ENCODE results near the gene PCDHAC2. TPM values are rescaled to one million over a fixed set of nuclear protein-coding genes. Genes with fewer than 3 reads are reported as not detected.

PCDHAC2 gene
- total RNA-seq, 2 donors from 2014 or later: not detected

DNA sequence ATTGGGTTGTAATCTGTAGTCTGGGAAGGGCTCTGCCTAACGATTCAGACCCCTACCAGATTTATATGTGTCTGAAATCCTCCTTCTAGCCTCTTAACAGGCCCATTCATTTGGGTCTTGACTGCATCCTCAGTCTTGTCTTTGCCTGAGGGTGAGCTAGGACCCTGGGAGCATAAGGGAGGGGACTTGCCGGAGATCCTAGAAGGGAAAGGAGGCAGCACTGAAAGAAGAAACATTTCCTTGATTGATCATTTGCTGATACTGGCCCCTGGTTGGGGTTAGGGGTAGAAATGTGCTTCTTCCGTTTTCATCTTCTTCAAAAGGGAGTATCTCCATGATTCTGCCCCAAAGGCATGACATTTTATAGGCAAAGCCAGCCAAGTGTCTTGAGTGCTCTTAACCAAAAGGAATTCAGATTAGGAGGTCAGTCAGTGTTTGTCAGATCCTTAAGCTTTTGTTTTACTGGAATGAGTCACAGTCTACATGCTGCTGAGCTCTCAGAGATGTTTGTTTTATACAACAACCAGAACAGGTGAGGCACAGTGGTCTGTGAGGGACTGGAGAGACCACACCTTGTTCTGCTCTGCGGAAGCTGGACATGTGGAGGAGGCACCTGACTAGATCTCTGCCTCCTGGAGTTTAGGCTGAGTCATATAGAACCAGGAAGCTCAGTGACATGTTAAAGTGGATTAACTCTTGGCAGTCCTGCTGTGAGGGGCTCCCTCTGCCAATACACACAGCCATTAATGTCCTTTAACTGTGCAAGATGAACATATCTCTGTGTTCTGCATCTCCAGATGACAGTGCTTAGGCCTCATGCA is 37.7 kb downstream of the PCDHAC2 start:
- peaks cover 0 to 5% of the 10 kb centered on the region in 2 donors for H3K9me3 Mint-ChIP-seq
- no peak for ATAC-seq
- DNase-seq (ENCODE audit: low spot score in 2 of 2): no peak
- H3K27ac Mint-ChIP-seq: no peak overlapping the region
- H3K36me3 Mint-ChIP-seq: peaks cover 0 to 5% of the 10 kb centered on the region in 2 donors

DNA sequence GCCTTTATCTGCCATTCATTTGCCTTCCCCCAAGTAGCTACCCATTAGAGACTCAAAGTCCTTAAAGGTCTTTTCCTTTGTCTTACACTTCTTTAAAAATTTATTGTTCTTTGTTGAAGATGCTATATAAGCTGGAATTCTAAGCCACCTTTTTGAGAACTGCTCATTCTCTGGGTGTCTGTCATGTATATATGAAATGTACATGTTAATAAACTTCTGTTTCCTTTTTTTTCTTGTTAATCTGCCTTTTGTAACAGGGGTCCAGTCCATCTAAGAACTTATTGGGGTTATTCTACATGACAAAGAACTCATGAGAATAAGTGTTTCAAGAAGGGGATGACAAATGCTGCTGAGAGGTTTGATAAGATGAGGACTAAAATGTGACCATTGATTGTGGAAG is 41.5 kb downstream of the PCDHAC2 start:
- Mint-ChIP-seq H3K27ac (no peak overlapping the region), H3K9me3 (no peaks in the 10 kb centered on the region), H3K36me3 (peaks cover 0 to under 1% of the 10 kb centered on the region in 2 donors)
- ATAC-seq (no peak), DNase-seq (ENCODE audit: low spot score in 2 of 2) (no peak)

DNA sequence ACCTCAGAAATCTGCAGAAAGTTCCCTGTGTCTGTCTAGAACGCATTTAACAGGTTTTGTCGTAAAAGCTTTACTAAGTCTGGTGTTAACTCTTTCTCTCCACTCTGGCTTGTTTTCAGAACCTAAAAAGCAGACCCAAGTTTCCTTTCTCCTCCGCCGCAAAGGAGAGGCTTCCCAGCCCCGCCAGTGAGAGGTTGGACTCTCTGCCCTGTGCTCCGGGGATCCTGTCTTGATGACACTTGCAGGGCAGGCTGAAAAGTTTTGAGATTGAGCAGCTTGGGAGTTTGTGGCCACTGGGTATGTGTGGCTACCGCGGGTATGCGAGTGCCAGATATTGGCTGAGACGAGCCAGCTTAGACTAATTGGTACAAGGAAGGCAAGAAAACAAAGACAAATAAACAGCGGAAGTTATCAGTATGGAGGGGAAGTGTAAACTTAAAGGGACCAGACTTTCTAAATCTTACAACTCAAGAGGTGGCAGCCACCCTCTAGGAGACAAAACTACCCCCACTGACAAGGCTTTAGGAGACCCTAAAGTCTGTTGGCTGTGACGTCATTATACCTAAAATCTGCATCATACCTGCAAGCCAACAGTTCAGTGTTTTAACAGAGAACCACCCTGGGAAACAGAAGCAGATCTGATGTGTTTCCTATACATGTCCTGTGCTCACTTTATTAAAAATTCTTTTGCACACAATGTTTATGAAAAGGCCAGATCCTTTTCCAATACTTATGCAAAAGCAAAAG is 43.9 kb downstream of the PCDHAC2 start:
- H3K36me3 Mint-ChIP-seq: no peaks in the 10 kb centered on the region
- no peak for DNase-seq (ENCODE audit: low spot score in 2 of 2)
- ATAC-seq: no peak
- H3K9me3 Mint-ChIP-seq: no peaks in the 10 kb centered on the region
- no peak overlapping the region for H3K27ac Mint-ChIP-seq

DNA sequence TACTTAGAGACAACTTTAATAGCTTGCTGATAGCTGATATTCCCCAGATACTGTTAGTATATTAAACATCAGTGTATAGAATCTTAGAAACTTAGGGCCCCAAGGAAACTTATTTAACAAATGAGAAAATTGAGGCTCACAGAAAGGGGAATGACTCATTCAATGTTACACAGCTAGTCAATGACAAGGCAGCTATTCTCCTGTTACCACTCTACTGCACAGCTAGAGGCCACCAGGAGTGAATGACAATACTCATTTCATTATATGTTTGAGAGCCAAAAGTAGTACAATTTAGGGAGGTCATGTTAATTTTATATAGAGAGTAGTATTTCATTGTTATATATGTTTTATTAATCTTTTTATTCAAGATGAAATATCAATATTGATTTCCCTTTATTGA is 51.7 kb downstream of the PCDHAC2 start:
- Mint-ChIP-seq H3K36me3 (no peaks in the 10 kb centered on the region), H3K9me3 (peaks cover 0 to under 1% of the 10 kb centered on the region in 2 donors), H3K27ac (no peak overlapping the region)
- ATAC-seq (no peak), DNase-seq (ENCODE audit: low spot score in 2 of 2) (no peak)

Other genes with a start within 250 kb of the PCDHAC2 start
- not detected for gene PCDHA1, start 180.3 kb upstream of the PCDHAC2 start, total RNA-seq
- under 1 TPM in 1 of 2 donors, not detected in 1; 0.09 TPM for gene PCDHA2, start 171.6 kb upstream of the PCDHAC2 start, total RNA-seq
- gene PCDHA3, start 165.4 kb upstream of the PCDHAC2 start, total RNA-seq: not detected
- gene PCDHA4, start 159.4 kb upstream of the PCDHAC2 start, total RNA-seq: not detected
- gene PCDHA5, start 144.9 kb upstream of the PCDHAC2 start, total RNA-seq: not detected
- not detected for gene PCDHA6, start 138.5 kb upstream of the PCDHAC2 start, total RNA-seq
- not detected for gene PCDHA7, start 132.2 kb upstream of the PCDHAC2 start, total RNA-seq
- gene PCDHA8, start 125.3 kb upstream of the PCDHAC2 start, total RNA-seq: not detected
- gene PCDHA9, start 118.1 kb upstream of the PCDHAC2 start, total RNA-seq: not detected
- gene PCDHA10, start 110.6 kb upstream of the PCDHAC2 start, total RNA-seq: not detected
- not detected for gene PCDHA11, start 97.5 kb upstream of the PCDHAC2 start, total RNA-seq
- not detected for gene PCDHA12, start 91.2 kb upstream of the PCDHAC2 start, total RNA-seq
- not detected for gene PCDHA13, start 84.4 kb upstream of the PCDHAC2 start, total RNA-seq
- not detected for gene PCDHAC1, start 40.2 kb upstream of the PCDHAC2 start, total RNA-seq
- gene PCDHB1, start 84.9 kb downstream of the PCDHAC2 start, total RNA-seq: not detected
- gene PCDHB2, start 128.1 kb downstream of the PCDHAC2 start, total RNA-seq: not detected
- not detected for gene PCDHB3, start 134.0 kb downstream of the PCDHAC2 start, total RNA-seq
- not detected for gene PCDHB4, start 155.3 kb downstream of the PCDHAC2 start, total RNA-seq
- under 1 TPM in 1 of 2 donors, not detected in 1; 0.08 TPM for gene PCDHB5, start 168.7 kb downstream of the PCDHAC2 start, total RNA-seq
- gene PCDHB6, start 183.6 kb downstream of the PCDHAC2 start, total RNA-seq: not detected
- not detected for gene PCDHB7, start 206.2 kb downstream of the PCDHAC2 start, total RNA-seq
- not detected for gene PCDHB8, start 211.3 kb downstream of the PCDHAC2 start, total RNA-seq
- not detected for gene PCDHB16, start 215.9 kb downstream of the PCDHAC2 start, total RNA-seq
- not detected for gene PCDHB9, start 220.7 kb downstream of the PCDHAC2 start, total RNA-seq
- gene PCDHB10, start 225.9 kb downstream of the PCDHAC2 start, total RNA-seq: not detected
- gene PCDHB11, start 233.2 kb downstream of the PCDHAC2 start, total RNA-seq: not detected
- gene PCDHB12, start 242.2 kb downstream of the PCDHAC2 start, total RNA-seq: not detected
- gene PCDHB13, start 247.4 kb downstream of the PCDHAC2 start, total RNA-seq: not detected

All from activated naive CD4-positive, alpha-beta T cell treated with anti-CD3 and anti-CD28 coated beads, Interleukin-2, amount 50 U/mL, for 72 hours (primary cell).